Tibial nerve (tissue), 3 donors: Measurements from ENCODE around the gene ICE2.

ENCODE experiments used
- CTCF ChIP-seq, 5 experiments: fragments of 200-600 bp in 3 of 5; fragments of 450-650 bp in 2 of 5; sonication (generic) in 3 of 5; IDR thresholded peaks; one replicate each; pipeline ENCODE4 v1.5.1; 2016 to 2019; ENCODE audit warnings: antibody characterized with exemption in 5 of 5, mild to moderate bottlenecking in 3 of 5, moderate library complexity in 2 of 5
- POLR2A ChIP-seq, 2 donors: fragments of 450-650 bp; IDR thresholded peaks; one replicate each; pipeline ENCODE4 v1.6.1; 2017; ENCODE audit warnings: antibody characterized with exemption in 2 of 2, mild to moderate bottlenecking in 2 of 2, moderate library complexity in 2 of 2

GRCh38 chr15:60426870-60427508 is 52.0 kb downstream of the ICE2 start:
- no peak for TF ChIP-seq CTCF (IDR thresholded peaks at IDR 0.05)
- no peak for TF ChIP-seq POLR2A (IDR thresholded peaks at IDR 0.05)
